ENCODE measurements around the gene TAF4B. TPM values are rescaled to one million over a fixed set of nuclear protein-coding genes. Genes with fewer than 3 reads are reported as not detected.

TAF4B gene
- total and polyA plus RNA-seq, 10 of the 15 experiments (the other 5 are each of a cell fraction or from before 2014, with no cell fraction given), result 2.3 to 15.0 (median 12.2) TPM

GRCh38 chr18:26367425-26367824, 141.2 kb downstream of the TAF4B start:
- no peak overlapping the region for H3K27ac ChIP-seq (ENCODE audit: control insufficient read depth, insufficient read depth)
- no peak overlapping the region for H2AFZ ChIP-seq (ENCODE audit: control insufficient read depth, low read depth, low read length)
- ATAC-seq (no peak), FAIRE-seq (no peak), DNase-seq (ENCODE audit: low read depth, low spot score) (no peak)
- peaks cover 0 to 5% of the 10 kb centered on the region in 2 experiments; a peak in 1 of 4 replicates for H3K36me3 ChIP-seq (ENCODE audit: control insufficient read depth in 2 of 2, insufficient read depth in 2 of 2, low read length in 1 of 2)
- H3K4me1 ChIP-seq (ENCODE audit: control insufficient read depth, insufficient read depth, low read length), result no peaks in the 10 kb centered on the region
- CTCF ChIA-PET, result interaction anchor here (0.8 to 2.2 kb wide), 2 partner anchors 14 to 16 kb away, joined by 4 to 14 read pairs; no protein-coding TSS in a partner anchor
- no peak overlapping the region for H3K9ac ChIP-seq (ENCODE audit: control insufficient read depth, insufficient read depth, low read length)
- H3K9me3 ChIP-seq (replicated peaks; ENCODE audit: control insufficient read depth, insufficient read depth, low read length), result no peaks in the 10 kb centered on the region
- TF ChIP-seq CUX1 (IDR thresholded peaks at IDR 0.05; ENCODE audit: insufficient replicate concordance, low read depth, low read length) (no peak), RFX5 (IDR thresholded peaks at IDR 0.05; ENCODE audit: low read depth, low read length) (no peak), KDM1A (IDR thresholded peaks at IDR 0.05; ENCODE audit: borderline replicate concordance) (no peak), ZSCAN29 (IDR thresholded peaks at IDR 0.05) (no peak), CBFB (IDR thresholded peaks at IDR 0.05; ENCODE audit: low read depth) (no peak), EGR1 (IDR thresholded peaks at IDR 0.05; ENCODE audit: borderline replicate concordance in 1 of 2, low read depth in 2 of 2, low read length in 2 of 2) (no peak), NKRF (conservative IDR thresholded peaks at IDR 0.05) (no peak), MYC (IDR thresholded peaks at IDR 0.05; ENCODE audit: insufficient read depth, insufficient read length, insufficient replicate concordance, low read length, severe bottlenecking) (no peak), IRF3 (IDR thresholded peaks at IDR 0.05) (no peak), CBX3 (IDR thresholded peaks at IDR 0.05; ENCODE audit: borderline replicate concordance, low read depth) (no peak), NFYB (IDR thresholded peaks at IDR 0.05; ENCODE audit: insufficient read depth, low read depth, low read length) (no peak)
- 100% methylated on average over 1 of the region's 1 CpG for WGBS (ENCODE audit: insufficient coverage, insufficient replicate concordance, low lambda C conversion rate, missing lambda C conversion rate)
- in situ Hi-C loops (cut with MboI) (no loop called here), intact Hi-C loops (cut with micrococcal nuclease; ENCODE audit: unreplicated experiment) (no loop called here)
- H3K4me3 ChIP-seq, result no peak overlapping the region
- H4K20me1 ChIP-seq (ENCODE audit: control insufficient read depth, insufficient read depth), result no peaks in the 10 kb centered on the region
- H3K4me2 ChIP-seq (ENCODE audit: control insufficient read depth, insufficient read depth), result no peak overlapping the region
- SMC1A ChIA-PET (ENCODE audit: uncharacterized antibody, unreplicated experiment), result no interaction called here
- BruUV-seq (replicated peaks), result no TSS peak
- H3K79me2 ChIP-seq (ENCODE audit: control insufficient read depth, insufficient read depth, low read length), result no peaks in the 10 kb centered on the region
- H3K27me3 ChIP-seq (replicated peaks in 1 of 2; ENCODE audit: control insufficient read depth in 2 of 2, insufficient read depth in 2 of 2, low read length in 1 of 2), result no peaks in the 10 kb centered on the region
- RAD21 ChIA-PET (ENCODE audit: unreplicated experiment), result interaction anchor here (1.4 kb wide), 1 partner anchor 16 kb away, joined by 3 read pairs; no protein-coding TSS in a partner anchor
- POLR2A ChIA-PET, result no interaction called here

All from GM12878 (cell line).